OCI-LY1 (cell line): ENCODE measurements around the gene LSM4.

Source experiments
- H2AFZ ChIP-seq: fragments of 200-600 bp; sonication (generic), shearing (Covaris generic); 2 replicates; pipeline ENCODE4 v1.6.0; 2014; ENCODE audit warnings: antibody characterized with exemption, mild to moderate bottlenecking, low read length
- H3F3A ChIP-seq: fragments of 200-600 bp; sonication (generic), shearing (Covaris generic); 2 replicates; pipeline ENCODE4 v1.6.0; 2014; ENCODE audit warnings: mild to moderate bottlenecking, antibody characterized with exemption, low read length, moderate library complexity; ENCODE audit not compliant: insufficient read depth
- H3K27ac ChIP-seq: fragments of 200-600 bp; sonication (generic); 2 replicates; pipeline ENCODE4 v1.5.1; 2014; ENCODE audit warnings: low read length, mixed run types, mild to moderate bottlenecking, low read depth; ENCODE audit not compliant: poor library complexity, severe bottlenecking
- H3K27me3 ChIP-seq: fragments of 200-600 bp; sonication (generic); 2 replicates; pipeline ENCODE4 v1.6.0; 2014; ENCODE audit warnings: antibody characterized with exemption, mild to moderate bottlenecking, low read length, moderate library complexity; ENCODE audit not compliant: insufficient read depth
- H3K36me3 ChIP-seq: fragments of 200-600 bp; sonication (generic); 2 replicates; pipeline ENCODE4 v1.6.1; 2014; ENCODE audit warnings: mild to moderate bottlenecking, antibody characterized with exemption, low read length, moderate library complexity, mixed read lengths; ENCODE audit not compliant: insufficient read depth
- H3K4me1 ChIP-seq: fragments of 200-600 bp; sonication (generic); 2 replicates; pipeline ENCODE4 v1.5.1; 2014; ENCODE audit warnings: mild to moderate bottlenecking, low read length, moderate library complexity; ENCODE audit not compliant: insufficient read depth, severe bottlenecking
- H3K4me2 ChIP-seq: fragments of 200-600 bp; sonication (generic), shearing (Covaris generic); 2 replicates; pipeline ENCODE4 v1.6.1; 2014; ENCODE audit warnings: low read length
- H3K4me3 ChIP-seq: fragments of 200-600 bp; sonication (generic); 2 replicates; pipeline ENCODE4 v1.5.1; 2014; ENCODE audit warnings: low read length, low read depth, mild to moderate bottlenecking, mixed read lengths; ENCODE audit not compliant: poor library complexity, severe bottlenecking
- H3K79me2 ChIP-seq: fragments of 200-600 bp; shearing (Covaris generic); 2 replicates; pipeline ENCODE4 v1.6.1; 2016; ENCODE audit warnings: mixed run types, low read length, mixed read lengths; ENCODE audit not compliant: insufficient read depth
- H3K9ac ChIP-seq: fragments of 200-600 bp; sonication (generic), shearing (Covaris generic); 2 replicates; pipeline ENCODE4 v1.6.1; 2014; ENCODE audit warnings: mild to moderate bottlenecking, low read length, mixed read lengths
- H3K9me2 ChIP-seq: fragments of 200-600 bp; sonication (generic), shearing (Covaris generic); 2 replicates; pipeline ENCODE4 v1.6.1; 2014; ENCODE audit warnings: low read depth, mild to moderate bottlenecking, low read length, mixed read lengths
- H3K9me3 ChIP-seq: fragments of 200-600 bp; shearing (Covaris generic); 2 replicates; pipeline ENCODE4 v1.6.1; 2014; ENCODE audit warnings: low read length, mixed read lengths
- H4K20me1 ChIP-seq: fragments of 200-600 bp; sonication (generic), shearing (Covaris generic); 2 replicates; pipeline ENCODE4 v1.6.0; 2016; ENCODE audit warnings: mild to moderate bottlenecking, low read length; ENCODE audit not compliant: insufficient read depth
- CTCF ChIP-seq: fragments of 200-600 bp; sonication (generic), shearing (Covaris generic); IDR thresholded peaks from 2 replicates; pipeline ENCODE4 v1.5.1; 2017; ENCODE audit warnings: mild to moderate bottlenecking, antibody characterized with exemption, low read length, moderate library complexity, mixed read lengths
- EZH2 ChIP-seq: fragments of 200-600 bp; sonication (generic), shearing (Covaris generic); IDR thresholded peaks from 2 replicates; pipeline ENCODE4 v1.8.0; 2017; ENCODE audit warnings: borderline replicate concordance, mixed run types, mild to moderate bottlenecking, antibody characterized with exemption, low read length, moderate library complexity, mixed read lengths

LSM4 gene

DNA sequence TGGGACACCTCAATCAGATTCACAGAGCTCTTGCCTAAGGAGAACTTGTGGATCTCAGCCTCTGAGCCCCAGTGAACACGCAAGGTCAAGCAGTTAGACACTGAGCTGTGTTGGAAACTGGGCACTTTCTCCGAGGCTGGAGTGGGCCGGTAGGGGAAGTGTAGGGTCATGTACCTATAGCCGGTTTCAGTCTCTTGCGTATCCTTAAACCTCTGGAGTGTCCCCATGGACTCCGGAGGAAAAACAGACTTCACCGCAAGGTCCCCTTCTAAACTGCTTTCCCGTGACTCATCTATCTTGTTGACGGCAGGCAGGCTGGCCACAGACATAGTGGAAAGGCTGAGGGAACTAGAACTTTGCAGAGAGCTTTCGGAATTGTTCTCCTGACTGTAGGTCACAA, 60.0 kb downstream of the LSM4 start:
- H3K36me3 ChIP-seq, result no peaks in the 10 kb centered on the region
- H2AFZ ChIP-seq, result no peak overlapping the region
- no peak overlapping the region for H3K4me3 ChIP-seq
- H3K27ac ChIP-seq, result no peak overlapping the region
- H3K9me3 ChIP-seq, result no peaks in the 10 kb centered on the region
- H3K9me2 ChIP-seq, result no peaks in the 10 kb centered on the region
- H3K79me2 ChIP-seq, result no peaks in the 10 kb centered on the region
- TF ChIP-seq CTCF, result no peak
- TF ChIP-seq EZH2, result no peak
- no peaks in the 10 kb centered on the region for H3K27me3 ChIP-seq
- H3F3A ChIP-seq, result no peaks in the 10 kb centered on the region
- H3K4me1 ChIP-seq, result no peaks in the 10 kb centered on the region
- no peak overlapping the region for H3K9ac ChIP-seq
- no peaks in the 10 kb centered on the region for H4K20me1 ChIP-seq
- H3K4me2 ChIP-seq, result no peak overlapping the region

- H3K4me2 ChIP-seq, result no peak overlapping the region
- H3K27me3 ChIP-seq, result no peaks in the 10 kb centered on the region
- H3K9ac ChIP-seq, result no peak overlapping the region
- H3K9me2 ChIP-seq, result no peaks in the 10 kb centered on the region
- TF ChIP-seq EZH2, result no peak
- TF ChIP-seq CTCF, result no peak
- H3K9me3 ChIP-seq, result no peaks in the 10 kb centered on the region
- H3K36me3 ChIP-seq, result no peaks in the 10 kb centered on the region
- H4K20me1 ChIP-seq, result no peaks in the 10 kb centered on the region
- no peaks in the 10 kb centered on the region for H3F3A ChIP-seq
- H2AFZ ChIP-seq, result no peak overlapping the region
- H3K27ac ChIP-seq, result no peak overlapping the region
- no peak overlapping the region for H3K4me3 ChIP-seq
- no peaks in the 10 kb centered on the region for H3K79me2 ChIP-seq
- no peaks in the 10 kb centered on the region for H3K4me1 ChIP-seq
These were observed 60.7 kb downstream of the LSM4 start for GRCh38 chr19:18262144-18262543.

GRCh38 chr19:18261474-18261873, 61.4 kb downstream of the LSM4 start:
- Histone ChIP-seq H4K20me1 (no peaks in the 10 kb centered on the region), H3F3A (no peaks in the 10 kb centered on the region), H2AFZ (no peak overlapping the region), H3K79me2 (no peaks in the 10 kb centered on the region), H3K4me3 (no peak overlapping the region), H3K4me1 (no peaks in the 10 kb centered on the region), H3K4me2 (no peak overlapping the region), H3K9me3 (no peaks in the 10 kb centered on the region), H3K9ac (no peak overlapping the region), H3K27me3 (no peaks in the 10 kb centered on the region), H3K36me3 (no peaks in the 10 kb centered on the region), H3K9me2 (no peaks in the 10 kb centered on the region), H3K27ac (no peak overlapping the region)
- TF ChIP-seq CTCF (no peak), EZH2 (no peak)
